Left ventricle myocardium inferior (tissue), 1 donor: ENCODE results near the gene SH2D6. TPM values are rescaled to one million over a fixed set of nuclear protein-coding genes. Genes with fewer than 3 reads are reported as not detected.

Experiments used
- DNase-seq: peaks from one replicate; pipeline ENCODE4 v3.0.0-alpha.2; 2020
- H3K27ac ChIP-seq: fragments of 200-600 bp; replicated peaks from 2 replicates; pipeline ENCODE4 v1.8.0; 2021
- H3K27me3 ChIP-seq: fragments of 200-600 bp; 2 replicates; pipeline ENCODE4 v1.8.0; 2021; ENCODE audit warnings: low read depth
- H3K36me3 ChIP-seq: fragments of 200-600 bp; 2 replicates; pipeline ENCODE4 v1.8.0; 2021
- H3K4me1 ChIP-seq: fragments of 200-600 bp; 2 replicates; pipeline ENCODE4 v1.8.0; 2021
- H3K4me3 ChIP-seq: fragments of 200-600 bp; 2 replicates; pipeline ENCODE4 v1.8.0; 2021; ENCODE audit warnings: mild to moderate bottlenecking, moderate library complexity
- H3K9me3 ChIP-seq: fragments of 200-600 bp; replicated peaks from 2 replicates; pipeline ENCODE4 v1.8.0; 2021
- intact Hi-C: fragments of 100-400 bp; cut with micrococcal nuclease; formaldehyde crosslinking; loops from one replicate; pipeline ENCODE4 v1.11.0; 2022
- total RNA-seq: library from RNA; stranded (reverse); fragmentation: NEBNext Ultra II Directional; extraction: Animal tissue kit (Norgen Biotek cat#: 25700); gene quantifications from one replicate; pipeline ENCODE4 v1.2.1, GENCODE V29; 2021
- TF ChIP-seq, protein P1 (sequence below): fragments of 200-600 bp; IDR thresholded peaks from 2 replicates; pipeline ENCODE4 v1.8.0; 2021; ENCODE audit warnings: antibody characterized with exemption, mild to moderate bottlenecking, borderline replicate concordance
- donor health status: DM: no; HTN: yes; CAD: no; lungs with severe emphysema.

SH2D6 gene
- total RNA-seq, 1 donor from 2014 or later, result not detected

DNA sequence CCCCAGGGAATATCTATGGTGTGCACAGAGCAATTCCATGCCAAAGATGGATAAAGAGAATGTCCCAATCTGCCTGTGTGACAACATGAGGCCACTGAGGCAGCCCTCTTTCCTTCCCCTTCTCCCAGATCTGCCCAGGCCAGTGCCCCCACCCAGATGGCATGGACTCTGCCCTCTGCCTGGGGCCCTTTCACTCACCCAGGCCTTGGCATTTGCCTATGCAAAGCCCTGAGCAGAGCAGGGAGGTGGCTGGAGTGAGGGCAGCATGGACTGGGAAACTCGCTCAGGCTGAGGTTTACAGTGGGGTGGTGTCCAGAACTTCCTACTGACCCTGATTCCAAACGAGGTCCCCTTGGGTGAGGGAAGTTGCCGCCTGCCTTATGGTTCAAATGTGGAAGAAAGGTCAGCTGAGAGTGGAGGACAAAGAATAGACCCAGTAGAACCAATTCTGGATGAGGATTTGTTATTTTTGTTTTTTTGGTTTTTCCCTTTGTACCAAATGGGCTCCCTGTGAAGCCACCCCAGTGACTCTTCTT, 8.9 kb downstream of the SH2D6 start:
- no peak overlapping the region for H3K4me3 ChIP-seq
- TF ChIP-seq, protein P1, sequence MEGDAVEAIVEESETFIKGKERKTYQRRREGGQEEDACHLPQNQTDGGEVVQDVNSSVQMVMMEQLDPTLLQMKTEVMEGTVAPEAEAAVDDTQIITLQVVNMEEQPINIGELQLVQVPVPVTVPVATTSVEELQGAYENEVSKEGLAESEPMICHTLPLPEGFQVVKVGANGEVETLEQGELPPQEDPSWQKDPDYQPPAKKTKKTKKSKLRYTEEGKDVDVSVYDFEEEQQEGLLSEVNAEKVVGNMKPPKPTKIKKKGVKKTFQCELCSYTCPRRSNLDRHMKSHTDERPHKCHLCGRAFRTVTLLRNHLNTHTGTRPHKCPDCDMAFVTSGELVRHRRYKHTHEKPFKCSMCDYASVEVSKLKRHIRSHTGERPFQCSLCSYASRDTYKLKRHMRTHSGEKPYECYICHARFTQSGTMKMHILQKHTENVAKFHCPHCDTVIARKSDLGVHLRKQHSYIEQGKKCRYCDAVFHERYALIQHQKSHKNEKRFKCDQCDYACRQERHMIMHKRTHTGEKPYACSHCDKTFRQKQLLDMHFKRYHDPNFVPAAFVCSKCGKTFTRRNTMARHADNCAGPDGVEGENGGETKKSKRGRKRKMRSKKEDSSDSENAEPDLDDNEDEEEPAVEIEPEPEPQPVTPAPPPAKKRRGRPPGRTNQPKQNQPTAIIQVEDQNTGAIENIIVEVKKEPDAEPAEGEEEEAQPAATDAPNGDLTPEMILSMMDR, result no peak
- intact Hi-C loops, result no loop called here
- H3K27me3 ChIP-seq, result no peaks in the 10 kb centered on the region
- no peak for DNase-seq
- no peak overlapping the region for H3K27ac ChIP-seq
- H3K36me3 ChIP-seq, result no peaks in the 10 kb centered on the region
- no peaks in the 10 kb centered on the region for H3K4me1 ChIP-seq
- no peaks in the 10 kb centered on the region for H3K9me3 ChIP-seq

DNA sequence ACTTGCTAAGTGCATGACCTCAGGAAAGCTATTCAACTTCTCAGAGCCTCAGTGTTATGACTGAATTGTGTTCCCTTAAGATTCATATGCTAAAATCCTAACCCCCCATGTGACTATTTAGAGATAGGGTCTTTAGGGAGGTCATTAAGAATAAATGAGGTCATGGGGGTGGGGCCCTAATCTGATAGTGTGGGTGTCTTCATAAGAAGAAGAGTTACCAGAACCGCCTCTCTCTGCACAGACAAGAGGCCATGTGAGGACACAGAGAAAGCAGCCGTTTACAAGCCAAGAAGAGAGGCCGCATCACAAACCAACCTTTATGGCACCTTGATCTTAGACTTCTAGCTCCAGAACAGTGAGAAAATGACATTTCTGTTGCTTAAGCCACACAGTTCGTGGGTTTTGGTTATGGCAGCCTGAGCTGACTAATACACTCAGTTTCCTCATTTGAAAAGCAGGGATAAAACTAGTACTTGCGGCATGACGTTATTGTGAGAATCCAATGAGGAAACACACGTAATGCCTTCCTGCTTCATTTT, 9.9 kb downstream of the SH2D6 start:
- peaks cover 5% of the 10 kb centered on the region for H3K4me1 ChIP-seq
- H3K9me3 ChIP-seq, result no peaks in the 10 kb centered on the region
- DNase-seq, result no peak
- TF ChIP-seq, protein P1, result no peak
- H3K4me3 ChIP-seq, result no peak overlapping the region
- H3K27ac ChIP-seq, result no peak overlapping the region
- H3K36me3 ChIP-seq, result no peaks in the 10 kb centered on the region
- no peaks in the 10 kb centered on the region for H3K27me3 ChIP-seq
- intact Hi-C loops, result no loop called here

DNA sequence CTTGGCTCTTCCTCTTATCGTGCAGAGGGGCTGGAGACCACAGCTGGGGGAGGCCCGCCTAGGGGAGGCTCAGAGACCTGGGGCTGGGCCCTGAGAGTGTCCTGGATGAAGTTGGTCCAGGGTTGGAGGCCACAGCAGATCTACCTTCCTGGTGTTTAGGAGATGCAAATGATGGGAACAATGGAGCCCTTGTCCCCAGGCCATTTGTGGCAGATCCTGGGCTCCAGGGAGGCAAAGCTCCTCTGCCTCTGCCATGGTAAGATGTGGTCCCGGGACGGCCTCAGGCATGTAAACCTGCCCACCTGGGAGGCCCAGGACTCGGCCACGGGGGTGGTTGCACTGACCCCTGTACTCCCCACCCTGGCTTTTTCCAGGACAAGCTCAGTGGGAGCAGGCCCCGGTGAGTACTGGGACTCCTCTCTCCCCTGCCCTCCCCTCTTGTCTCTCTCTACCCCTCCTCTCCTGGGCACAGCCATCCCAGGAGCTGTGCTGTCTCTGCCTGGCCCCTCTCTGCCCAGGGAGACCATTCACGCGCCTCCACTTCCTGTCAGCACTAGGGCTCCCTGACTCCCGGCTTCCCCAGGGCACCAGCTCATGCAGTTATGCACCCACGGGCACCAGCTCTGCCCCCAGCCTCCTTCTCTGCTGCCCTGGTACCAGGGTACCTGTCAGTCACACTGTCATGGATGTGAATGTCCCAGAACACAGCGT, 10.9 kb downstream of the SH2D6 start:
- Histone ChIP-seq H3K27ac (no peak overlapping the region), H3K9me3 (no peaks in the 10 kb centered on the region), H3K4me1 (peaks cover 15% of the 10 kb centered on the region), H3K4me3 (no peak overlapping the region), H3K27me3 (no peaks in the 10 kb centered on the region), H3K36me3 (no peaks in the 10 kb centered on the region)
- TF ChIP-seq, protein P1, result no peak
- intact Hi-C loops, result no loop called here
- no peak for DNase-seq

DNA sequence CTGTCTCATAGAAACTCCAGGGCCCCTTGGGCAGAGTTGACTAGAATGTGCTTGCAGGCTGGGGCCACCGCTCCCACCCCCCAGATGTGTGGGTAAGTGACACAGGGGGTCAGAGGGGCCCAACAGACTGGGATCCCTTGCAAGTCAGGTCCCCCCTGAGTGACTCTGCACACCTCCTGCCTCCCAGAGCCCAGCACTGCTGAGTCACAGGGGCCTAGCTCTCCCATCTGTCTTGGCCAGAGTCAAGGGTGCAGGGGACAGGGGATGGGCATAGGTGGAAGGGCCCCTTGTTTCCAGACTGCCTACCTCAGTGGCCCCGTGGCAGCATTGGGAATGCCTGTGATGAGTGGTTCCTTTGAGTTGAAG, 11.4 kb downstream of the SH2D6 start:
- DNase-seq, result no peak
- no peaks in the 10 kb centered on the region for H3K9me3 ChIP-seq
- peaks cover 20% of the 10 kb centered on the region for H3K4me1 ChIP-seq
- H3K36me3 ChIP-seq, result no peaks in the 10 kb centered on the region
- intact Hi-C loops, result no loop called here
- TF ChIP-seq, protein P1, result no peak
- H3K27ac ChIP-seq, result no peak overlapping the region
- H3K4me3 ChIP-seq, result no peak overlapping the region
- H3K27me3 ChIP-seq, result no peaks in the 10 kb centered on the region

DNA sequence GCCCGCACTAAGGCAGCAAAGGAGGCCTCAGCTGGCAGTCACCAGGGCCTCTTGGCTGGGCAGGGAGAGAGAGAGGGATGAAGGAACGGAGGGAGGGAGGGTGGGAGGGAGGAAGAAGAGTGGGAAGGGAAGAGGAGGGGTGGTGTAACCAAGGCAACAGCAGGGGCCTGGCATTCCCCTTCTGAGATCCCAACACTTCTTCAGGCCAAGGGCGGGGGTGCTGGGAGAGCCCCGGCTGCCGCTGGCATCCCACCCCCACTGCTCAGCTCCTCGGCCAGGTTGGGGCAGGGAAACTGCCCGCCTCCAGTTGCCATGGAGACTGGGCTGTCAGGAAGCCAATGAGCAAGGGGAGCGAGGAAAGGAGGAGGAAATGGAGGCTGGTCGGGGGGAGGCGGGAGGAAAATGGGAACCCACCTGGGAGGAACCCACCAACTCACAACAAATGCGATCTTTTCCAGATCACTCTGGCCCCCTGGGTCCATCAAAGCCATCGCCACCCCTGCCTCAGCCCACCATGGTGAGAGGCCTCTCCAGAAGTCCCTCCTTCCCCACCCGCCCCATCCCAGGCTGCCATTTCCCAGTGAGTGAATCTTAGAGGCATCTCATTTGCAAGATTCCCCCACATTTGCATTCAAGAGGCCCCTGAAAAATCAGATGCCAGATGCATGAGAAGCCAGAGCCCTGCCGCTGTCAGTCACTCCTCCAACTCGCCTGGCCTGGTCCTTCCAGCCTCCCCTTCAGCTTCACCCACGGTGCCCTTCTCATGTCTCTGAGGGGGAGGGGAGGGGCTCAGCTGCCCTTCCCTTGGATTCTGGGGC, 12.4 kb downstream of the SH2D6 start:
- no peaks in the 10 kb centered on the region for H3K36me3 ChIP-seq
- no peaks in the 10 kb centered on the region for H3K9me3 ChIP-seq
- no peak for DNase-seq
- no peaks in the 10 kb centered on the region for H3K27me3 ChIP-seq
- H3K4me3 ChIP-seq, result no peak overlapping the region
- peaks cover 31% of the 10 kb centered on the region for H3K4me1 ChIP-seq
- intact Hi-C loops, result no loop called here
- no peak overlapping the region for H3K27ac ChIP-seq
- TF ChIP-seq, protein P1, result no peak
